T follicular helper cell (primary cell): Measurements from ENCODE around the gene ZNF813.
"Not testable (repeated sequence)": the region's sequence is repeated elsewhere in the genome, so short reads cannot be mapped to it uniquely, and the experiment has no call there.

Experiments
- DNase-seq: peaks from one replicate; pipeline ENCODE4 v3.0.0-alpha.2; 2020; ENCODE audit warnings: low read depth

Gene ZNF813

GRCh38 chr19:53483751-53484150, 16.2 kb downstream of the ZNF813 start:
- not testable (repeated sequence) for DNase-seq

GRCh38 chr19:53485046-53486004, 17.8 kb downstream of the ZNF813 start:
- DNase-seq = no peak

- DNase-seq = no peak
Observed at GRCh38 chr19:53492153-53492552, 24.6 kb downstream of the ZNF813 start.

GRCh38 chr19:53497311-53498023, 29.9 kb downstream of the ZNF813 start:
- DNase-seq = not testable (repeated sequence)

- not testable (repeated sequence) for DNase-seq
Observed at GRCh38 chr19:53498024-53498395, 30.5 kb downstream of the ZNF813 start.

GRCh38 chr19:53503151-53503550, 35.6 kb downstream of the ZNF813 start:
- DNase-seq = not testable (repeated sequence)

- DNase-seq = not testable (repeated sequence)
Observed at GRCh38 chr19:53503671-53504364, 36.3 kb downstream of the ZNF813 start.

- DNase-seq = not testable (repeated sequence)
Observed at GRCh38 chr19:53504365-53504703, 36.8 kb downstream of the ZNF813 start.

- DNase-seq = no peak
Observed at GRCh38 chr19:53504885-53505284, 37.4 kb downstream of the ZNF813 start.

GRCh38 chr19:53506728-53507127, 39.2 kb downstream of the ZNF813 start:
- no peak for DNase-seq

GRCh38 chr19:53507523-53508442, 40.2 kb downstream of the ZNF813 start:
- DNase-seq = no peak

GRCh38 chr19:53509443-53509842, 41.9 kb downstream of the ZNF813 start:
- DNase-seq = no peak

GRCh38 chr19:53509845-53510244, 42.3 kb downstream of the ZNF813 start:
- DNase-seq = no peak

GRCh38 chr19:53511357-53511756, 43.8 kb downstream of the ZNF813 start:
- no peak for DNase-seq

GRCh38 chr19:53511933-53512374, 44.4 kb downstream of the ZNF813 start:
- DNase-seq = peak; percentile 19

- DNase-seq = not testable (repeated sequence)
Observed at GRCh38 chr19:53515047-53515446, 47.5 kb downstream of the ZNF813 start.

- no peak for DNase-seq
Observed at GRCh38 chr19:53517114-53517741, 49.7 kb downstream of the ZNF813 start.

GRCh38 chr19:53518121-53518520, 50.6 kb downstream of the ZNF813 start:
- DNase-seq = no peak

- DNase-seq = no peak
Observed at GRCh38 chr19:53518716-53519115, 51.2 kb downstream of the ZNF813 start.

- no peak for DNase-seq
Observed at GRCh38 chr19:53519446-53519845, 51.9 kb downstream of the ZNF813 start.

GRCh38 chr19:53520163-53520546, 52.6 kb downstream of the ZNF813 start:
- DNase-seq = no peak
